GM12878 (cell line): ENCODE results near the gene GPATCH2L. TPM values are rescaled to one million over a fixed set of nuclear protein-coding genes. Genes with fewer than 3 reads are reported as not detected.

Experiments used
- BHLHE40 ChIP-seq, 2 experiments: fragments of 450-650 bp in 1 of 2; IDR thresholded peaks; 2 replicates each; pipeline ENCODE4 v1.6.1; 2011 to 2017; ENCODE audit warnings: low read depth in 2 of 2, borderline replicate concordance in 1 of 2, improper control_type of control experiment in 1 of 2, low read length in 1 of 2, mild to moderate bottlenecking in 1 of 2
- CHD2 ChIP-seq: IDR thresholded peaks from 2 replicates; pipeline ENCODE4 v1.6.1; 2011; ENCODE audit warnings: low read depth, low read length, improper control_type of control experiment, borderline replicate concordance
- ELK1 ChIP-seq: IDR thresholded peaks from 2 replicates; pipeline ENCODE4 v1.6.1; 2012; ENCODE audit warnings: low read depth, low read length, improper control_type of control experiment
- EP300 ChIP-seq, 2 experiments: fragments of 150-350 bp in 1 of 2; IDR thresholded peaks; 2 replicates each; pipeline ENCODE4 v1.6.1; 2011 to 2012; ENCODE audit warnings: low read depth in 2 of 2, low read length in 2 of 2, borderline replicate concordance in 1 of 2, improper control_type of control experiment in 1 of 2, inconsistent platforms in 1 of 2; ENCODE audit not compliant: control insufficient read depth in 1 of 2
- EZH2 ChIP-seq: IDR thresholded peaks from 2 replicates; pipeline ENCODE4 v1.6.1; 2012; ENCODE audit warnings: low read depth, mild to moderate bottlenecking, control low read depth, inconsistent platforms, low read length, borderline replicate concordance; ENCODE audit not compliant: control insufficient read depth
- GATAD2B ChIP-seq: fragments of 450-650 bp; conservative IDR thresholded peaks from 2 replicates; pipeline ENCODE4 v1.6.1; 2017; ENCODE audit warnings: low read depth, mild to moderate bottlenecking, moderate library complexity
- HDAC6 ChIP-seq: fragments of 200-600 bp; sonication (generic); IDR thresholded peaks from one replicate; pipeline ENCODE4 v1.8.0; 2017; ENCODE audit warnings: antibody characterized with exemption; ENCODE audit not compliant: unreplicated experiment
- IKZF1 ChIP-seq: fragments of 450-650 bp; conservative IDR thresholded peaks from 2 replicates; pipeline ENCODE4 v1.6.1; 2017; ENCODE audit warnings: antibody characterized with exemption, mild to moderate bottlenecking
- NBN ChIP-seq: fragments of 450-650 bp; IDR thresholded peaks from 2 replicates; pipeline ENCODE4 v1.6.1; 2016
- NFXL1 ChIP-seq: fragments of 450-650 bp; IDR thresholded peaks from 2 replicates; pipeline ENCODE4 v1.6.1; 2017; ENCODE audit warnings: antibody characterized with exemption, mild to moderate bottlenecking, borderline replicate concordance
- NFYB ChIP-seq: IDR thresholded peaks from 2 replicates; pipeline ENCODE4 v1.6.1; 2011; ENCODE audit warnings: low read depth, mild to moderate bottlenecking, low read length, improper control_type of control experiment, moderate library complexity; ENCODE audit not compliant: insufficient read depth
- NRF1 ChIP-seq: conservative IDR thresholded peaks from 2 replicates; pipeline ENCODE4 v1.6.1; 2011; ENCODE audit warnings: mild to moderate bottlenecking, low read depth, low read length, improper control_type of control experiment
- PKNOX1 ChIP-seq: fragments of 450-650 bp; IDR thresholded peaks from 2 replicates; pipeline ENCODE4 v1.6.1; 2016; ENCODE audit warnings: mild to moderate bottlenecking
- POU2F2 ChIP-seq: IDR thresholded peaks from 3 replicates; pipeline ENCODE4 v1.6.1; 2011; ENCODE audit warnings: low read depth, mild to moderate bottlenecking, low read length, borderline replicate concordance
- RAD51 ChIP-seq: fragments of 450-650 bp; IDR thresholded peaks from 2 replicates; pipeline ENCODE4 v1.6.1; 2016; ENCODE audit warnings: moderate library complexity, mild to moderate bottlenecking, inconsistent platforms
- RELA ChIP-seq: fragments of 450-650 bp; IDR thresholded peaks from 2 replicates; pipeline ENCODE4 v1.8.0; 2014; ENCODE audit warnings: borderline replicate concordance; ENCODE audit not compliant: partially characterized antibody
- RELB ChIP-seq: fragments of 450-650 bp; IDR thresholded peaks from 2 replicates; pipeline ENCODE4 v1.6.1; 2017; ENCODE audit warnings: low read depth, mild to moderate bottlenecking, moderate library complexity
- SP1 ChIP-seq: IDR thresholded peaks from one replicate; pipeline ENCODE4 v1.6.1; 2011; ENCODE audit warnings: low read depth, low read length
- STAT1 ChIP-seq: fragments of 450-650 bp; conservative IDR thresholded peaks from 2 replicates; pipeline ENCODE4 v1.6.1; 2014; ENCODE audit warnings: antibody characterized with exemption, mild to moderate bottlenecking
- TCF3 ChIP-seq: IDR thresholded peaks from 2 replicates; pipeline ENCODE4 v1.6.1; 2012; ENCODE audit warnings: low read depth, mild to moderate bottlenecking, low read length, borderline replicate concordance; ENCODE audit not compliant: insufficient read depth
- ZNF687 ChIP-seq: fragments of 450-650 bp; IDR thresholded peaks from 2 replicates; pipeline ENCODE4 v1.6.1; 2017; ENCODE audit warnings: mild to moderate bottlenecking, moderate library complexity
- ZSCAN29 ChIP-seq: fragments of 450-650 bp; IDR thresholded peaks from 2 replicates; pipeline ENCODE4 v1.6.1; 2017; ENCODE audit warnings: mild to moderate bottlenecking, moderate library complexity
- polyA plus RNA-seq, 11 experiments: library from polyadenylated mRNA; depleted of rRNA in 4 of 11; unstranded in 6 of 11; stranded (reverse) in 5 of 11; fragments of >200 nt; fragmentation: Nextera tagmentation in 4 of 11; fragmentation: Illumina TruSeq in 1 of 11; extraction: Ambion mirVana in 4 of 11; extraction: Trizol in 1 of 11; gene quantifications; 1 replicate in 1 of 11; 2 replicates in 10 of 11; pipeline versions ENCODE4 v1.2.1 to v1.2.3, GENCODE V29; 2011 to 2016; ENCODE audit warnings: inconsistent platforms in 2 of 11, missing spikeins in 2 of 11, low read depth in 1 of 11
- total RNA-seq, 4 experiments: library from RNA; depleted of rRNA in 3 of 4; stranded (reverse); fragments of >200 nt in 3 of 4; fragmentation: Illumina TruSeq in 1 of 4; extraction: Trizol in 1 of 4; gene quantifications; 2 replicates each; pipeline versions ENCODE4 v1.2.1 to v1.2.3, GENCODE V29; 2013 to 2021

GPATCH2L gene
- total and polyA plus RNA-seq, 10 of the 15 experiments (the other 5 are each of a cell fraction or from before 2014, with no cell fraction given), result 9.1 to 50.9 (median 24.4) TPM

GRCh38 chr14:76186308-76187027 lies 34.7 kb downstream of the GPATCH2L start (continued):
- peak; percentile 36 to 74; a peak in 2 of 4 replicates for TF ChIP-seq BHLHE40 (IDR thresholded peaks at IDR 0.05; ENCODE audit: borderline replicate concordance in 1 of 2, low read depth in 2 of 2, low read length in 1 of 2)
- peak; percentile 77; the same call in 1 of the 2 replicates for TF ChIP-seq ZSCAN29
- TF ChIP-seq ZNF687, result peak; percentile 97
- no peak for TF ChIP-seq NFYB
- no peak for TF ChIP-seq HDAC6
- peak; percentile 79; the same call in 1 of the 2 replicates for TF ChIP-seq GATAD2B
- peak; percentile 80 for TF ChIP-seq IKZF1
- peak; percentile 53 to 85; a peak in 2 of 4 replicates for TF ChIP-seq EP300 (IDR thresholded peaks at IDR 0.05; ENCODE audit: borderline replicate concordance in 1 of 2, control insufficient read depth in 1 of 2, low read depth in 2 of 2, low read length in 2 of 2)
- TF ChIP-seq RELA, result no peak
- peak; percentile 71; the same call in 1 of the 2 replicates for TF ChIP-seq CHD2
- TF ChIP-seq TCF3, result 0 out of 2 replicates have a peak, but pooled peaks have one; percentile 13
- TF ChIP-seq RAD51, result 0 out of 2 replicates have a peak, but pooled peaks have one; percentile 17
- no peak for TF ChIP-seq STAT1
- TF ChIP-seq NRF1, result no peak
- TF ChIP-seq RELB, result peak; percentile 84
- TF ChIP-seq SP1, result peak; percentile 13
- peak; percentile 5; the same call in 1 of the 2 replicates for TF ChIP-seq PKNOX1
- no peak for TF ChIP-seq POU2F2
- no peak for TF ChIP-seq ELK1
- peak; percentile 94 for TF ChIP-seq NBN
- no peak for TF ChIP-seq EZH2
- TF ChIP-seq NFXL1, result no peak
